Nephron (organoid): ENCODE measurements around the gene BCL2L14.

Experiments used
- H3K27ac Mint-ChIP-seq, 3 experiments: 2 replicates each; pipeline ENCODE4 v1.8.0; 2020; ENCODE audit warnings: mixed read lengths in 3 of 3, mild to moderate bottlenecking in 2 of 3, moderate library complexity in 1 of 3
- H3K27me3 Mint-ChIP-seq: 2 replicates; pipeline ENCODE4 v1.8.0; 2021; ENCODE audit warnings: low read depth, mild to moderate bottlenecking, moderate library complexity, mixed read lengths
- H3K36me3 Mint-ChIP-seq: 2 replicates; pipeline ENCODE4 v1.8.0; 2020; ENCODE audit warnings: low read depth, mixed read lengths
- H3K4me1 Mint-ChIP-seq: 2 replicates; pipeline ENCODE4 v1.8.0; 2020; ENCODE audit warnings: mixed read lengths
- H3K4me3 Mint-ChIP-seq, 3 experiments: 2 replicates each; pipeline ENCODE4 v1.8.0; 2020; ENCODE audit warnings: mild to moderate bottlenecking in 3 of 3, mixed read lengths in 3 of 3, moderate library complexity in 2 of 3
- H3K9me3 Mint-ChIP-seq: 2 replicates; pipeline ENCODE4 v1.8.0; 2020; ENCODE audit warnings: mixed read lengths
- TF ChIP-seq, protein P1 (sequence below), 3 experiments: fragments of 200-600 bp; sonication (generic); IDR thresholded peaks; one replicate each; pipeline ENCODE4 v1.5.0; 2021; ENCODE audit warnings: antibody characterized with exemption in 3 of 3; ENCODE audit not compliant: unreplicated experiment in 3 of 3

Gene BCL2L14

DNA sequence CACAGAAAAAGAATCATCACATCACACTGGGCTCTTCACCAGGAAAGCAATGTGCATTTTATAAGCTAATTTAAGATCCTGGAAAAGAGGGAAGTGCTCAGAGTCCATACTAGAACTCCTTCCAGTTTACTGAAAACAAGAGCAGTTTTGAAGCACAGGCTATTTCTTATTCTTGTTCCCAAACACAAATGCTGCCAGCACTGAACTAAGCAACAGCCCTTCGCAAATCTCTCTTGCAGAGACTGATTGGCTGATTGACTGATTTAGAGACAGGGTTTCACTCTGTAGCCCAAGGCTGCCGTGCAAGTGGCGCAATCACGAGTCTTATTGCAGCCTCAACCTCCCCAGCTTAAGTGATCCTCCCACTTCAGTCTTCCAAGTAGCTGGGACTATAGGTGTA lies 44.8 kb downstream of the BCL2L14 start:
- Mint-ChIP-seq H3K36me3 (peaks cover 67% of the 10 kb centered on the region), H3K27me3 (no peaks in the 10 kb centered on the region), H3K4me3 (no peak overlapping the region), H3K27ac (no peak overlapping the region), H3K4me1 (no peaks in the 10 kb centered on the region), H3K9me3 (no peaks in the 10 kb centered on the region)
- TF ChIP-seq, protein P1, sequence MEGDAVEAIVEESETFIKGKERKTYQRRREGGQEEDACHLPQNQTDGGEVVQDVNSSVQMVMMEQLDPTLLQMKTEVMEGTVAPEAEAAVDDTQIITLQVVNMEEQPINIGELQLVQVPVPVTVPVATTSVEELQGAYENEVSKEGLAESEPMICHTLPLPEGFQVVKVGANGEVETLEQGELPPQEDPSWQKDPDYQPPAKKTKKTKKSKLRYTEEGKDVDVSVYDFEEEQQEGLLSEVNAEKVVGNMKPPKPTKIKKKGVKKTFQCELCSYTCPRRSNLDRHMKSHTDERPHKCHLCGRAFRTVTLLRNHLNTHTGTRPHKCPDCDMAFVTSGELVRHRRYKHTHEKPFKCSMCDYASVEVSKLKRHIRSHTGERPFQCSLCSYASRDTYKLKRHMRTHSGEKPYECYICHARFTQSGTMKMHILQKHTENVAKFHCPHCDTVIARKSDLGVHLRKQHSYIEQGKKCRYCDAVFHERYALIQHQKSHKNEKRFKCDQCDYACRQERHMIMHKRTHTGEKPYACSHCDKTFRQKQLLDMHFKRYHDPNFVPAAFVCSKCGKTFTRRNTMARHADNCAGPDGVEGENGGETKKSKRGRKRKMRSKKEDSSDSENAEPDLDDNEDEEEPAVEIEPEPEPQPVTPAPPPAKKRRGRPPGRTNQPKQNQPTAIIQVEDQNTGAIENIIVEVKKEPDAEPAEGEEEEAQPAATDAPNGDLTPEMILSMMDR (IDR thresholded peaks at IDR 0.05; ENCODE audit: unreplicated experiment in 3 of 3), result no peak

DNA sequence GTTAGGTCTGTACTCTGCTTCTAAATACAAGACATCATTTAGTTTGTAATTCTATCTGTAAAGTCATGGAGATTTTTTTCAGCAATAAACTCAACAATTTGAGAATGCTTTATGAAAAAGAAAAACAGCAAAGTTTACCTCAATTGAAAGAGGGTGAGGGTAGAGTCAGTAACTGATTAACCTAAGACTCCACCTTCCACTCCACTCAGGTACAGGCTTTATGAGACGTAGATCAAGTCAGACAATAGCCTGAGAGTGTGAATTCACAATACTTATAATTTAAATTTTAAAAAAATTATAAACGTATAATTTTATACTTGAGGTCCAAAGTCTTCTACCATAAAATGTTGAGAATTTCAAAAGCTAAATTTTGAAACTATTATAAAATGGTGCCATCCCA lies 45.9 kb downstream of the BCL2L14 start:
- no peaks in the 10 kb centered on the region for H3K9me3 Mint-ChIP-seq
- H3K27me3 Mint-ChIP-seq, result no peaks in the 10 kb centered on the region
- TF ChIP-seq, protein P1 (IDR thresholded peaks at IDR 0.05; ENCODE audit: unreplicated experiment in 3 of 3), result no peak
- peaks cover 67% of the 10 kb centered on the region for H3K36me3 Mint-ChIP-seq
- no peak overlapping the region for H3K27ac Mint-ChIP-seq
- no peaks in the 10 kb centered on the region for H3K4me1 Mint-ChIP-seq
- H3K4me3 Mint-ChIP-seq, result no peak overlapping the region

DNA sequence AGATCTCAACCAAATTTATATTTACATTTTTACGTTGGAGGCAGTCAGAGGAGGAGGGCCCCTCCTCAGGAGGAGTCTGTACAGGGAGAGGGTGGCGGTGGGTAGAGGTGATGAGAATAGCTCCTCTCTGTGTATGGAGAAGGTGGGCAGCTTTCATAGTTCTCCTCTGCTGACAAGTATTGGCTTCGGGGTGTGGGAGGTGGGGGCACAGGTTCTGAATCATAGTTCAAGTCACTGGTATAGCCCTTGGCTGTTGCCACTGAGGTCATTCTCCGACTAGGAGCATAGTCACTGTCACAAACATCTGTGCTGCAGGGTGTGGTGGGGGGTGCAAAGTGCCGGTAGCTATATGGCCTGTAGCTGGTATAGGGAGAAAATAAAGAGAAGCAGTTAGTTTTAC lies 50.3 kb downstream of the BCL2L14 start:
- Mint-ChIP-seq H3K27me3 (no peaks in the 10 kb centered on the region), H3K4me3 (no peak overlapping the region), H3K4me1 (no peaks in the 10 kb centered on the region), H3K36me3 (peaks cover 65% of the 10 kb centered on the region), H3K9me3 (no peaks in the 10 kb centered on the region), H3K27ac (no peak overlapping the region)
- TF ChIP-seq, protein P1 (IDR thresholded peaks at IDR 0.05; ENCODE audit: unreplicated experiment in 3 of 3), result no peak

DNA sequence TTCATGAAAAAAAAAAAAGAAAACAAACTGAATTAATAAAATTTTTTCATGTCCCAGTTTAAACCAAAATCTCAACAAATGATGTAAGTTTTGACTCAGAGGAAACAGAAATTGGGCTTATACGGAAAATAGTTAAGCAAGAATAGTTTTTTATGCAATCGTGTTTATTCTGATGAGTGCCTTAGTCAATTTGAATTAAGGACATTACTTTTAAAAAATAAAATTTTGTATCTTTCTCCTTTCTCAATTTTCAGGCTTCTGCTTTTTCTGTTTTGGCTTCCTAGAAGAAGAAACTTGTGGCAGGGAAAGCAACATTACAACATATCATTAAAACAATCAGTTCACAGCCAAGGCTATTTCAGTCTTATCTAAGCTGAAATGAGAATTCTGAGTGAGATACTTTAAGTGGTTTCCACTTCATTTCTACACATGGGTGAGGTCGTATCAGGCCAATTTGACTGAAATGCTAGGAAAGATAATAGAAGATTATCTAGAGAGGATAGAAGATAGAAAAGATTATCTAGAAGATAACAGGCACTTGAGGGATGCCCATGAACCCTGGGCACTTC lies 52.4 kb downstream of the BCL2L14 start:
- H3K4me1 Mint-ChIP-seq, result no peaks in the 10 kb centered on the region
- H3K9me3 Mint-ChIP-seq, result no peaks in the 10 kb centered on the region
- H3K36me3 Mint-ChIP-seq, result peaks cover 79% of the 10 kb centered on the region
- no peak overlapping the region for H3K4me3 Mint-ChIP-seq
- no peak overlapping the region for H3K27ac Mint-ChIP-seq
- no peaks in the 10 kb centered on the region for H3K27me3 Mint-ChIP-seq
- TF ChIP-seq, protein P1 (IDR thresholded peaks at IDR 0.05; ENCODE audit: unreplicated experiment in 3 of 3), result no peak

DNA sequence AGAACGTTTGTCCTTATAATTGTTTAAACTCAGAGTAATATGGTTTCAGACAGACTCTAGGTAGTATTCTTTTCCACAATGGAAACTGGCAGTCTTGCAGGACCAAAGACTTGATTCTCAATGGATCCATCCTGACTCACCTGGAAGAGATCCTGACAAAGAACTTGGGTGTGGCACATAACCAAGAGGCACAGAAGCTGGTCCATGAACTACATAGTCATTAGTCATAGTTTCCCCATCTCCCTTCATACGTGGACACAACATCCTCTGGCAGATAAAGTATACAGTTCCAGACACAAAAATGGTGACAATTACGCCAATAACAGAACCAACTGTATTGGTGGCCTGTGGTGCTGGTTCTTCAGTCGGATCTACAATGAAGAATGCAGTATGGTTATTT lies 55.8 kb downstream of the BCL2L14 start:
- H3K9me3 Mint-ChIP-seq, result no peaks in the 10 kb centered on the region
- H3K27me3 Mint-ChIP-seq, result no peaks in the 10 kb centered on the region
- TF ChIP-seq, protein P1 (IDR thresholded peaks at IDR 0.05; ENCODE audit: unreplicated experiment in 3 of 3), result no peak
- peaks cover 80% of the 10 kb centered on the region for H3K36me3 Mint-ChIP-seq
- H3K4me3 Mint-ChIP-seq, result no peak overlapping the region
- H3K4me1 Mint-ChIP-seq, result no peaks in the 10 kb centered on the region
- H3K27ac Mint-ChIP-seq, result no peak overlapping the region

DNA sequence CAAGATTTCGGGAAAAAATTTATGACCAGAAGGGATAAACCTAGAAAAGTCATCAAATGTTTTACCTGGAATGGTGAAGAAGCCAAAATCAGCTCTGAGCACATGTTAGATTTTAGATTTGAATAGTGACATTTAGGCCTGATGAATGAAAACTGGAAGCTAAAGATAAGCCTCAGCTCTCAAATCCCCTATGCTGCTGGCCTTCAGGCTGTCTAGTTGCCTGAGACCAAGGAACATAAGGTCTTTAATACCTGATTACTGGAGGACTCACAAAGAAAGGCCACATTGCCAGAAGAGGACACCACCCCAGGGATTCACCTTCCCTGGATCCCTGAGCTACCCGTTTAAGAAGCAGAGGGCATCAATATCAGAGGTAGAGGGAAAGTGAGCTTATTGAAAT lies 56.6 kb downstream of the BCL2L14 start:
- H3K27ac Mint-ChIP-seq, result no peak overlapping the region
- TF ChIP-seq, protein P1 (IDR thresholded peaks at IDR 0.05; ENCODE audit: unreplicated experiment in 3 of 3), result no peak
- H3K9me3 Mint-ChIP-seq, result no peaks in the 10 kb centered on the region
- no peak overlapping the region for H3K4me3 Mint-ChIP-seq
- no peaks in the 10 kb centered on the region for H3K4me1 Mint-ChIP-seq
- no peaks in the 10 kb centered on the region for H3K27me3 Mint-ChIP-seq
- peaks cover 80% of the 10 kb centered on the region for H3K36me3 Mint-ChIP-seq
